ENCODE data around the gene CADPS.
A peak's percentile ranks its signal among the peaks of the same experiment; 100 is the strongest.

Gene CADPS

GRCh38 chr3:62556121-62556815, 318.9 kb downstream of the CADPS start:
- no peak for DNase-seq (ENCODE audit: low spot score)

DNA sequence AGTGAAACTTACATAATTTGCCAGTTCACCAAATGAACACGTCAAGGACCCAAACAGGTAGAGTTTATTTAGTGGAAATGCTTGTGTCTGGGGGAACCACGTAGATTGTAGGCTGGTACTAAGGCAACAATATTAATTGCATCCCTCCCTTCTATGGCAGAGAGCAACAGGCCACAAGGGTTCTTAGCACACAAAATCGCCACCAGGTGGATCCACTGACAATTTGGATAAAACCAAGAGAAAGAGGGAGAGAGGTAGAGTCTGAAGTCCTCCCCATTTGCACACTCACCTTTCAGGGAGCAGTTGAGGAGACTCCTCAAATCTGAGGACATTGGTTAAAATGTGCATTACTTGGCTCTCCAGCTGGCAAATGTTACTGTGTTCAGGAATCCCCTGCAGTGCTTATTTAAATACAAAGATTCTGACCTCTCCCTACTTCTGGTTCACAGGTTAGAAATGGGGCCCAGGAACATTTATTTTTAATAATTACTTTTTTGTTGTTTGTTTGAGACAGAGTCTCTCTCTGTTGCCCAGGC, 320.9 kb downstream of the CADPS start:
- DNase-seq (ENCODE audit: low spot score) = no peak

DNA sequence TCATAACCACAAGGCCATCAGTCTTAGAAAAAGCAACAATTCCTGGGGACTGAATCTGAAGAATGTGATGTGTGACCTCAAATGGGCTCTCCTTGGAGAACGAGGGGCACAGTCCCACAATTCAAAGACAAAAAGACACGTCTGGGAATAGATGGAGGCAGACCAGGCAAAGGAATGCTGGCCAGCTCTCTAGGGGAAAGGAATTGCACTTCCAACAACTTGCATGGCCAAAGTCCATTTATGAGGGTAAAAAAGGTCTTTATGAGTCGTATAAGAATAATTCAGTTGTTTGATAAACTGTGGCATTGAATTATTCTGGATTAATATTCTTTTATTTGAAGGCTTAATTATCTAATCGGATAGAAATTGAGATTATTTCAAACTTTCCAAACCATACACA, 321.4 kb downstream of the CADPS start:
- DNase-seq (ENCODE audit: low spot score) = no peak

GRCh38 chr3:62551556-62551955, 323.7 kb downstream of the CADPS start:
- no peak for DNase-seq (ENCODE audit: low spot score)

DNA sequence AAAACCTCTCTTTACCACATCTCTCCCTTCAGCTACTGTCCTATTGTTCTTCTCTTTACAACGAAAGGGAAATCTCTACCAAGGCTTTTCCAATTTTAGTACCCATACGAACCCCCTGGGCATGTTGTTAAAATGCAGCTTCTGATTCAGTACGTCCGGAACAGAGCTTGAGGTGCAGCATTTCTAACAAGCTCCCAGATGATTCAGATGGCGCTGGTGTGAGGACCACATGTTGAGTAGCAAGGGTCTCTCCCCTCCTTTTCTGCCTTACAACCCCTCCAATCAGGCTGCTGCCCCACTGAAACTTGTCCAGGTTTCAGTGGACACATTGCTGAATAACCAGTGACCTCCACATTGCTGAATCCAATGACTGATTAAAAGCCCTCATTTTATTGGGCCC, 324.8 kb downstream of the CADPS start:
- no peak for DNase-seq (ENCODE audit: low spot score)

GRCh38 chr3:62548528-62549205, 326.5 kb downstream of the CADPS start:
- DNase-seq (ENCODE audit: low spot score) = no peak

DNA sequence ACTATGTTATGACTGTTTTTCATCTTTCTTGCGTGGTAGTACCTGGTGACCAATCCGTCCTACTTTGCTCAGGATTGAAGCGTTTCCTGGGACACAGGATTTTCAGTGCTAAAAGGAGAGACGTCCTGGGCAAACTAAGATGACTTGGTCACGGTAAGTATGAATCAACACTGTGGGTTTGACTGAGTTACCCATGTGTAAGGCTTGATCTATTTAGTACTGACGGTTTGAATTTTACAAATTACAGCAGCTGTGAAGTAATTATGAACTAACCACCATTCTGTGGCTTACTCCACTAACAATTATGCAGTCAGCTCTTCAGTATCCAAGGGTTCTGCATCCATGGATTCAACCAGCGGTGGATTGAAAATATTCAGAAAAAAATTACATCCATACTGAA, 328.9 kb downstream of the CADPS start:
- DNase-seq (ENCODE audit: low spot score) = no peak

DNA sequence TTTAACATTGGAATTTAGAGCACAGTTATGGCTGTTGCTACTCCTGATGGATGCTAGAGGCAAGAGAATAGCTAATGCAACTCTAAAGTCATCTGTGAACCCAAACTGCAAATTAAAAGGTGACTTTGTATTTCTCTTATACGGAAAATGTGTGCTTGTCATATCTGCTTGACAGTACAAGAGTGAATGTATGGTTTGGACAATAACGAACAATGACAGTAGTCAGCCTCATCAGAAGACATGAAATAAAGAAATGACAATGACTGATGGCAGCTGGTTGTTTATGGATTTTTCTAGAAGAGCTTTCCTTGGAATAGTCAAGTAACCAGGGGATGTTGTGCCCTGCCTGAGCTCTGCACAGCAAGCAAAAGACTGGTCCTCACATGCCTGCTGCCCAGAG, 333.0 kb downstream of the CADPS start:
- DNase-seq (ENCODE audit: low spot score) = no peak

DNA sequence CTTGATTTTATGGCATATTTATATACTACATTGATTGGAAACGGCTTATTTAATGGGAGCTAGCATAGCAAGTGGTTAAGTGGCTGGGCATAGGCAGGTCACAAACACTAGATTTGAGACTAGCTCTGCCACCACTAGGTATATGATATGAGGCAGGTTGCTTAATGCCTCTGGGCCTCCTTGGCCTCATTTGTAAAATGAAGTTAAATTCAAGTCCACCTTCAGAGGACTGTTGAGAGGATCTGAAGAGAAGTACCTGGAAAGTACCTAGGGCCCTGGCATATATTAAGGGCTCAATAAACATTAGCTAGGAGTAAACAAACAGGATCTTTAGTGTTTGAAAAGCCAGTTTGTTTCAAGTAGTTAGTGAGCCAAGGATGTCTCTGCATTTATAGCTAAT, 335.5 kb downstream of the CADPS start:
- DNase-seq (ENCODE audit: low spot score) = no peak

DNA sequence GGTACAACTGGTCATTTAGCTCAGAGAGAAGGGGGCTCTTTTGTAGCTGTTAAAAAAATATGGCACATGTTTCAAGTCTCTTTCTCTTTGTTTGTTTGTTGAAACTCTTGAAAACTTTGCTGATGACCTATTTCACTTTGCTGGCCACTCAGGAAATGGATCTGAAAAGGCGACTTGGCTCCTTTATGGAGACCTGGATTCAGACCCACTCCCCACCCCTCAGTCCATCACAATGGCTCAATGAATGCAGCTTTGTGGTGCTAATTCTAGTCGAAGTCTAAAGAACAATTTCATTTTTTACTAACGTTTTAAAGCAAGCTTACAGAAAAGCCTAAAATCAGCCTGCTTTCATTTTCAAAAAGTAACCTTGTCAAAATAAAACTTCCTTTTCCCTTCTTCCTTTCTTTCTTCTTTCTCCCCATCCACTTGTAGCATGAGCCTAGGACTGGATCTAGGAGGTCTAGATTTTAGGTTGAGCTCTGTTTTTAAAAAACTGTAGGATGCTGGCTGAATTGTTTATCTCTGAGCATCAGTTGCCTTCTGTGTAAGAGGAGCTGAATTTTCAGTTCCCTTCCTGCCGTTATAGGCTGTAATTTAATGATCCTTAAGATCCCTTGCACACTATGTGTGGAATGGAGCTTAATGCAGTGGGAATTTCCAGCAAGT, 336.4 kb downstream of the CADPS start:
- DNase-seq (ENCODE audit: low spot score) = no peak

GRCh38 chr3:62534326-62534725, 340.9 kb downstream of the CADPS start:
- DNase-seq (ENCODE audit: low spot score) = no peak

DNA sequence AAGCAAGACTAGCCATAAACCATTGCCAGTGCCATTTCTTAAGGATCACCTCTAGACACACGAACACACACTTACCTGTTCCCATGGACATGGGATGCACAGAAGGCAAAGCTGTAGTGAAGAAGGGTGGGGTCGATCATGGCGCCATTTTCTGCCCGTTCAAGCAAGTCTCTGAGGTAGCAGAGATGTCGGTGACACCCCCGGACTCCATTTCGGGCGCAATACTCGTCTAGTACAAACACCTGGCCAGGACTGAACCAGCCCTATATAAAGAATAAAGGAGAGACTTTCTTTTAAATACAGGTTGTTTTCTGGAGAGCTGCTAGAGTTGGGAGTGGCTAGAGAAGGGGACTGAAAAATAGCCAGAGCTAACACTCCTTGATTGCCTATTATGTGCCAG, 342.4 kb downstream of the CADPS start:
- no peak for DNase-seq (ENCODE audit: low spot score)

DNA sequence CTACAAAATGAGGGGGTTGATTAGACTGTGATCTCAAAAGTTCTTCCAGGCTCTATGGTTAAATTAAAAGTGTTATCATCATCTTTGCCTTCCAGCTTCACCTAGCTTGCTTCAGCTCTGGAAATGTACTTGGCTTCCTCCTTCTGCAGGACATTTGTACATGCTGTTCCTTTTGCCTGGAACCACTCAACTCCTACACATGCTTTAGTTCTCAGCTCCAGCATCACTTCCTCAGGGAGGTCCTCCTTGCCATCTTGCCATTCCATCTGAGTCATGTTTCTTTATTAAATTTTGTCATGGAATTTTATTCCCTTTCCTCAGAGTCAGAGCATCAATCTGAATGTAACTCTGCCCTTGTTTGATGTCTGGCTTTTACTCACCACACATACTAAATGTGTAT, 343.2 kb downstream of the CADPS start:
- no peak for DNase-seq (ENCODE audit: low spot score)

DNA sequence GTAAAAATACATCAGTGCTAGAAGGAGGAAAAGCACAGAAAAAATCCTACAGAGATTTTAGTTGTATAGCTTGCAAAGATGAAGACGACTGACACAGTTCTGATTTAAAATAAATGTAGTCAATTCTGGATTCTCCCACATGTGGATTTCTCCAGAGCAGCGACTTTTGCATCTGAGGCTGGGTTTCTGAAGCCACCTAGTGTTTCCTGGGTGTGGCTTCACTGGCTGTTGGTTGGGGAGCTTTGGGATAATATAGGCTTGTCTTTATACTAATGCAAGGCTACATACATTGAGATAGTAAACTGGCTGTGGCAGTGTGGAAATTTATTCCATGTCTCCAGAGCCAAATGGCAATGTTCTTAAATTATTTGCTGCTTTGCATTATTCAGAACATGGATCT, 343.7 kb downstream of the CADPS start:
- DNase-seq (ENCODE audit: low spot score) = no peak

DNA sequence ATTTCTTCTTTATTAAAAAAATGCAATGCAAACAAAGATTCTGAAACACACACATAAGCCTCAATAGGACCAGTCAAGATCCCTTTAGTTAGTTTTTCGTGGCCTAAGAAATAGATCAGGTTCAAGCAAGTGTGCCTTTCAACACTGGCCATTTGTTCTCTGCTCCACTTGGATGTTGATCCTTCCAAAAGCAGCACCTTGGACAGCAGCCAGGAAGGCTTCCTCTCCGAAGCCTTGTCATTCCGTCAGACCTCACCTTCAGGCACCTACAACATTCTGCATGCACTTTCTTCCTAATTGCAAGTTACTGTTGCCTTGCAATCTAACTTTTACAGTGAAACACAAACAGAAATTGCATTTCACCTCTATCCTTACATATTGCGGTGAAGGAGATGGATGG, 346.0 kb downstream of the CADPS start:
- peak; percentile 14 for DNase-seq (ENCODE audit: low spot score)

DNA sequence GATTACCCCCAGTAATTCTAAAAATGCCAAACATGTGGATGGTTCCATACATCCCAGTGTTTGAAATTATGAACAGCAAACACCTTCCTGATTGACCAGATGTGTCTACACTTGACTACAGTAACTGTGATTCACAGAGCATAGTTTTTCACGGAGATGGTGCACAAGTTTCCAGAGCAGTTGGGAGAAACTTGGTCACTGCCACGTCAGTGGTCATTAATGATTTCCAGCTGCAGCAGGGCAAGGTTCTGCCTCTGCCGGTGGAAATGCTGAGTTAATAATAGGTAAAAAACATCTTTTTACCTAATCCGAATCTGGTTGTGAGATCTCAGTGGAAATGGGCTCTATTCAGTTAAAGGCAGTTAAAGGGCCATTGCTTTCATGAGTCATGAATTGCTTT, 347.7 kb downstream of the CADPS start:
- no peak for DNase-seq (ENCODE audit: low spot score)

DNA sequence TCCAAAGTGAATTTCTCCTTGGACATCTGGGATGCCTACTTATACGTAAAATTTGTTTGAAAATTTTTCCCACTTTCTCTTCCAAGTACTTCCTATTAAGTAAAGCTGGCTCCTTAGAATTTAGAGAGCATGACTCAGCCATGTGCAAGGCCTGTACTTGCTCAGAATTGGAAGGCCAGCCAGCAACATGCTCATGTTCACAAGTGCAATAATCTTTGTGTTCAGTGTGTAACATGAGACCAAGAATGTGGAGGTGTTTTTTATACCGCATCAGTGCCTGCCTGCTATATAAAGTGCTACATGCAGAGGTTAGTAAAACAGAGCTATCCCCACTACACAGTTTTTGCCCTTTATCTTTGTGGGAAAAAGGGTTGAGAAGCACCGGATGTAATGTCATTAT, 349.9 kb downstream of the CADPS start:
- no peak for DNase-seq (ENCODE audit: low spot score)

- no peak for DNase-seq (ENCODE audit: low spot score)
Measured at GRCh38 chr3:62523672-62524071, 351.5 kb downstream of the CADPS start.

DNA sequence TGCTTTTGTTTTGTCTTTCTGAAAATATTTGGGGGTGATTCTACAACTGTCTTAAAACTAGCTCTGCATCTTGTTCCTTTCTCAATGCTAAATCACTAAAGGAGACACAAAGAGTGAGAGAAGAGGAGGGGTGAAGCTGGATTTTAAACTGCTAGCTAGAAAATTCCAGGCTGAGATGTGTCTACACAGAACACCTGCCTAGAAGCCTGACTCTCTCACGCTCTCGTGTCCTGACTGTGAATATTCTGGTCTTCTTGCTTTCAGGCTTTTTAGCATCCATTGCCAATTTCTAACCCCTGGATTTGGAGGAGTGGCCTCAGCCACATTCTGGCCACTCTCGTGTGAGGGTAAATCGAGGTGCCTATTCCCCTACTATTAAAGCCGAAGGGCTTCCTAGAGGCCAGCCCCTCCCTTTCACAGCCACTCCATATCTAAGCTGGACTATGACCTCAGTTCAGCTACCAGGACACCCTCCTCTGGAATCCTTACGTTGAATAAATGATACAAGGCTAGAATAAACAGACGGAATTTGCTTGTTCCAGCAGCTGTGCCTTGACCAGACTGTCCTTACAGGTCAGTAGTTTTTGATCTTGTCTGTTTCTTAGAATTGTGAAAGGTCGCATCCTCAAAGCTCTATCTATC, 353.6 kb downstream of the CADPS start:
- no peak for DNase-seq (ENCODE audit: low spot score)

DNA sequence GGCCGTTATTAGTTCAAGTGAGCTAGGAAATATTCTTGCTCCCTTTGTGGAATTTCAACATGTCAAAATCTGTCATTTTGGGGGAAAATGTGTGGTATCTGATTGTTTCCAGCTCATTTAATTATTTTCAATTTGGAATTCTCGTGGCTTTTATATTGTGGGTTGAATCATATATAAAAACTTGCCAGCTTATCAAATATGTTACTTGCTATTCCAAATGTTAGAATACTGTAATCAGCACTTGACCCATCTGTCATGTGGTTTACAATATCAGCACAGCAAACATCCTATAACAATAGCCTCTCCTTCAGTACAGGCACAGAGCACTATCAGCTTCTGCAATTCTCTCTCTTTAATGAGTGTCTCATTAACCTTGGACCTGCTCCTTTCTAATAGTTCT, 371.7 kb downstream of the CADPS start:
- DNase-seq (ENCODE audit: low spot score) = no peak

GRCh38 chr3:62502315-62503300, 372.6 kb downstream of the CADPS start:
- no peak for DNase-seq (ENCODE audit: low spot score)

DNA sequence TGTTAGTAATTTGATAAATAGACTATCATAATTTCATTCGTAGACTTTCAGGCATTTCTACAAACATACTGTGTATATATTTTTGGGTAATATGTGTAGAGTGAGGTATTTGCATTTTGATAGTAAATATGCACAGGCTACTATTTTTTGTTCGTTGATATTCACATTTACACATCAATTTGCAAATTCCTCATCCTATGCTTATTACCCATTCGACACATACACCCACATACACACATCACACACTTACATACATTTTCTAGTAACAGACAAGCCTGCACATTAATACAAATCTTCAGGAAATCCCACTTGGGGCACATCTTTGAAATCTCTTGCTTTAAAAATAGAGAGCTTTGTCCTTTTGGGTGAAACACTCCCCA, 373.9 kb downstream of the CADPS start:
- DNase-seq (ENCODE audit: low spot score) = no peak

Measured in COLO829 (cell line).